GM23338 (cell line): ENCODE data around the gene FAM131A.

ENCODE experiments used
- CTCF ChIP-seq, 2 experiments: fragments of 200-600 bp in 1 of 2; sonication (generic) in 1 of 2; conservative IDR thresholded peaks; 2 replicates each; pipeline versions ENCODE4 v1.5.1 to v1.6.1; 2016 to 2017; ENCODE audit warnings: antibody characterized with exemption in 2 of 2, low read depth in 2 of 2, mild to moderate bottlenecking in 2 of 2, moderate library complexity in 1 of 2
- ETS1 ChIP-seq: IDR thresholded peaks from 2 replicates; pipeline ENCODE4 v1.6.1; 2016; ENCODE audit warnings: antibody characterized with exemption
- EZH2 ChIP-seq: fragments of 200-600 bp; sonication (generic); IDR thresholded peaks from one replicate; pipeline ENCODE4 v1.8.0; 2017; ENCODE audit warnings: antibody characterized with exemption, mild to moderate bottlenecking, low read depth; ENCODE audit not compliant: unreplicated experiment
- EZH2phosphoT487 ChIP-seq: fragments of 200-600 bp; sonication (generic); IDR thresholded peaks from one replicate; pipeline ENCODE4 v1.8.1; 2018; ENCODE audit warnings: antibody characterized with exemption; ENCODE audit not compliant: unreplicated experiment
- JUNB ChIP-seq: IDR thresholded peaks from one replicate; pipeline ENCODE4 v1.6.1; 2016; ENCODE audit warnings: antibody characterized with exemption; ENCODE audit not compliant: unreplicated experiment
- NANOG ChIP-seq: IDR thresholded peaks from 2 replicates; pipeline ENCODE4 v1.6.1; 2016; ENCODE audit warnings: antibody characterized with exemption, borderline replicate concordance
- POLR2AphosphoS5 ChIP-seq: IDR thresholded peaks from 2 replicates; pipeline ENCODE4 v1.6.1; 2016; ENCODE audit warnings: antibody characterized with exemption, low read depth
- REST ChIP-seq: IDR thresholded peaks from one replicate; pipeline ENCODE4 v1.6.1; 2018; ENCODE audit warnings: antibody characterized with exemption; ENCODE audit not compliant: unreplicated experiment
- STAT1 ChIP-seq: IDR thresholded peaks from one replicate; pipeline ENCODE4 v1.6.1; 2016; ENCODE audit warnings: antibody characterized with exemption; ENCODE audit not compliant: unreplicated experiment

GRCh38 chr3:184380627-184381260, 43.3 kb downstream of the FAM131A start:
- no peak for TF ChIP-seq CTCF (conservative IDR thresholded peaks at IDR 0.05; ENCODE audit: low read depth in 2 of 2)
- TF ChIP-seq POLR2AphosphoS5 = no peak
- peak; percentile 85 for TF ChIP-seq EZH2phosphoT487
- TF ChIP-seq REST = no peak
- no peak for TF ChIP-seq STAT1
- TF ChIP-seq JUNB = no peak
- TF ChIP-seq EZH2 = peak; percentile 83
- TF ChIP-seq ETS1 = no peak
- no peak for TF ChIP-seq NANOG
